Lung (tissue), 12 donors: Measurements from ENCODE around the gene TSPAN31. TPM values are rescaled to one million over a fixed set of nuclear protein-coding genes. Genes with fewer than 3 reads are reported as not detected.

Experiments used
- ATAC-seq: fragments of 200-7000 bp; cut with Tn5 transposase; one replicate; pipeline ENCODE4 v1.9.1; 2020; ENCODE audit warnings: moderate number of reproducible peaks; ENCODE audit not compliant: insufficient read depth, low FRiP score
- DNase-seq, 3 donors: peaks; one replicate each; pipeline ENCODE4 v3.0.0-alpha.2; 2013 to 2017
- H3K27ac ChIP-seq, 2 donors: one replicate each; pipeline ENCODE4 v1.5.1; 2013; ENCODE audit warnings: mild to moderate bottlenecking in 2 of 2, moderate library complexity in 2 of 2, control low read depth in 1 of 2, inconsistent platforms in 1 of 2, low read depth in 1 of 2, low read length in 1 of 2
- H3K27me3 ChIP-seq, 3 donors: one replicate each; pipeline ENCODE4 v1.5.1; 2013; ENCODE audit warnings: low read length in 2 of 3; ENCODE audit not compliant: control insufficient read depth in 3 of 3, insufficient read depth in 3 of 3
- H3K36me3 ChIP-seq, 4 donors: one replicate each; pipeline ENCODE4 v1.5.1; 2013; ENCODE audit warnings: low read length in 4 of 4, mild to moderate bottlenecking in 1 of 4, moderate library complexity in 1 of 4; ENCODE audit not compliant: control insufficient read depth in 4 of 4, insufficient read depth in 4 of 4
- H3K4me1 ChIP-seq, 5 donors: one replicate each; pipeline ENCODE4 v1.5.1; 2013; ENCODE audit warnings: low read length in 5 of 5, mild to moderate bottlenecking in 2 of 5, moderate library complexity in 1 of 5; ENCODE audit not compliant: control insufficient read depth in 5 of 5, insufficient read depth in 5 of 5
- H3K4me3 ChIP-seq: one replicate; pipeline ENCODE4 v1.5.1; 2013; ENCODE audit warnings: mild to moderate bottlenecking, control low read depth, moderate library complexity
- H3K9ac ChIP-seq, 2 donors: one replicate each; pipeline ENCODE4 v1.5.1; 2013; ENCODE audit warnings: low read length in 2 of 2, control low read depth in 1 of 2; ENCODE audit not compliant: insufficient read depth in 1 of 2
- H3K9me3 ChIP-seq, 4 donors: one replicate each; pipeline ENCODE4 v1.5.1; 2013; ENCODE audit warnings: low read length in 3 of 4, mild to moderate bottlenecking in 1 of 4, moderate library complexity in 1 of 4; ENCODE audit not compliant: control insufficient read depth in 4 of 4, insufficient read depth in 3 of 4
- WGBS, 2 donors: extraction: QIAGEN DNeasy Blood & Tissue Kit; methylation state at CpG; one replicate each; pipeline ENCODE4 v1.1.7; 2013; 5-methylcytosine and 5-hydroxymethylcytosine counted together
- polyA plus RNA-seq, 2 donors: library from polyadenylated mRNA; stranded (reverse); fragments of 200-250 nt; gene quantifications; one replicate each; pipeline ENCODE4 v1.2.1, GENCODE V29; 2013
- total RNA-seq, 2 donors: library from RNA; depleted of rRNA in 1 of 2; stranded (reverse); fragments of >200 nt in 1 of 2; gene quantifications; one replicate each; pipeline ENCODE4 v1.2.1, GENCODE V29; 2014 to 2021
- TF ChIP-seq, protein P1 (sequence below): IDR thresholded peaks from 2 replicates; pipeline ENCODE4 v1.5.1; 2012; ENCODE audit warnings: mild to moderate bottlenecking; ENCODE audit errors: control extremely low read depth, extremely low read depth
- donor health status: control.
- donor health status: control.
- donor health status: Bipolar disorder and iron deficiency.
- donor health status: healthy.
- donor health status: DM: yes; HTN: yes; CAD: no.

Gene TSPAN31
- total and polyA plus RNA-seq, 4 donors, result 32.4 to 61.1 (median 46.1) TPM

DNA sequence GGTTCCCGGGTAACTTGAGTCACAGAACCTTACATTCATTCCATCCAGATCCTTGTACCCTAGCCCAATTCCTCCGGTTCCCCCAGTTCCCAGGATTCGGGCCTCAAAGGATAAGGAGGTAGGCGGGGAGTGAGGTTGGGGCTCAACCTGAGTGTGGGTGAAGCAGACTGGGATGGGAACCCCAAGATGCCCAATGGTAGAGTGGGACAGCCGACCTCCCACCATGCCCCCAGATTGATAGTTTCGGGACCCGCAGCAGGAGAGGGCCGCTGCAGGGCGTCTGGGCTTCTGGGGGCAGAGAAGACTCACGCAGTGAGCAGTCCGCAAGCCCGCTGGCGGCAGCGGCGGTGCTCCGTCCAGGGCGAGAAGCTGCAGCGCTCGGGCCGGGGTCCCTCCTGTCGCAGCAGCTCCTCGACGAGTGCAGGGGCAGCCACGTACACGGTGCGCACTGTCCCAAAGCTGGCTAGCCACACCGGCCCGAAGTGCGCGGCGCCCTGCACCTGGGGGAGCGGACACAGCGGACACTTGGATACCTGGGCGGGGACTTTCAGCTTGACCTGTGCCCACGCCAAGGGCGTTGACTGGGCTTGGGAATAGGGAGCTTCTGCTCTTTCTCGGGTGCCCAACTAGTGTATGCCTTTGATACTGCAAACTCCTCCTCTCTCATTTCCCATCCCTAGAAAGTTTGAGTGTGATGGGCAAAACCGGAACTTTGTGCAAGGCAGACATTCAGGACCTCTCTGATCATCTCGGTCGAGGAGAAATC is 21.0 kb downstream of the TSPAN31 start:
- H3K36me3 ChIP-seq, result peaks cover 3 to 13% (median 8%) of the 10 kb centered on the region in 4 donors
- 2 to 3% methylated on average over 37 to 40 of the region's 40 CpGs for WGBS, 2 donors
- TF ChIP-seq, protein P1, sequence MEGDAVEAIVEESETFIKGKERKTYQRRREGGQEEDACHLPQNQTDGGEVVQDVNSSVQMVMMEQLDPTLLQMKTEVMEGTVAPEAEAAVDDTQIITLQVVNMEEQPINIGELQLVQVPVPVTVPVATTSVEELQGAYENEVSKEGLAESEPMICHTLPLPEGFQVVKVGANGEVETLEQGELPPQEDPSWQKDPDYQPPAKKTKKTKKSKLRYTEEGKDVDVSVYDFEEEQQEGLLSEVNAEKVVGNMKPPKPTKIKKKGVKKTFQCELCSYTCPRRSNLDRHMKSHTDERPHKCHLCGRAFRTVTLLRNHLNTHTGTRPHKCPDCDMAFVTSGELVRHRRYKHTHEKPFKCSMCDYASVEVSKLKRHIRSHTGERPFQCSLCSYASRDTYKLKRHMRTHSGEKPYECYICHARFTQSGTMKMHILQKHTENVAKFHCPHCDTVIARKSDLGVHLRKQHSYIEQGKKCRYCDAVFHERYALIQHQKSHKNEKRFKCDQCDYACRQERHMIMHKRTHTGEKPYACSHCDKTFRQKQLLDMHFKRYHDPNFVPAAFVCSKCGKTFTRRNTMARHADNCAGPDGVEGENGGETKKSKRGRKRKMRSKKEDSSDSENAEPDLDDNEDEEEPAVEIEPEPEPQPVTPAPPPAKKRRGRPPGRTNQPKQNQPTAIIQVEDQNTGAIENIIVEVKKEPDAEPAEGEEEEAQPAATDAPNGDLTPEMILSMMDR, result no peak
- DNase-seq, result no peak
- no peaks in the 10 kb centered on the region for H3K9me3 ChIP-seq
- H3K9ac ChIP-seq, result no peak overlapping the region
- H3K4me3 ChIP-seq, result no peak overlapping the region
- peaks cover 0 to 25% (median 8%) of the 10 kb centered on the region in 5 donors for H3K4me1 ChIP-seq
- ATAC-seq, result peak; percentile 58
- peaks cover 0 to 48% (median 47%) of the 10 kb centered on the region in 3 donors for H3K27me3 ChIP-seq
- H3K27ac ChIP-seq, result no peak overlapping the region

DNA sequence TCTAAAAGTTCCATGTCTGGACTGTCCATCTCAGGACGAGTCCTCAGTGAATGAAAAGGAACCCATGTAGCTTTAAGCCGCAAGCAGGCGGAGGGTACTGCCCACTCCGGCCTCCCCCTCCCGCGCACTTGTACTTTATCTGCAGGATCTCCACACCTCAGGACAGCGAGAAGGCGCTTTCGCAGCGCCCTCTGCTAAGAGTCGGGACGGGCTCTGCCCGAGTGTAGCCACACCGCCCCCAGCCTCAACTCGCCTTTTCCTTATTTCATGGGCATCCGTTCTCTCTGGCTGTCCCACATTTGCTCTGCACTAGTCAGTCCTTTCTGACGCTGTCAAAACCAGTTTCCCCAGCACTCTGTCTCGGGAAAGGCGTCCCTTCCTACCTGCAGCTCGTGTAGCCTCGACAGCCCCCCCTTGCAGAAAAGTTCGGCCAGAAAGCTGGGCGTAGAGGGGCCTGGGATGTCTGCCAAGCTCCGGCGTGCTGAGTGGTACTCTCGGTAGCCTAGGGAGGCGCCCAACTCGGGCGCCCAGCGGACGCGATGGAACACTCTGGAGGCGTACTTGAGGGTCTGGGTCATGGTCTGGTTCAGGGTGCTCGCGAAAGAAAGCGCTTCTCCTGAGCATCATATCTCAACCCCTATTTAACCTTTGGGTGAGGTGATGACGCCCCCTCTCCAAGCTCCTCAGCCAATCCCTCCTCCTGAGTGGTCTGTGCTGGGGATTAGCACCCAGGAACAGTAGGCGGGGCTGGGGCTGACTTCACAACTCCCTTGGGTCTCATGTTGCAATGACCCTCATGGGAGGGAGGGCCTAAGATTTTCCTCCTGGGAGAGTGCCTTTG is 21.8 kb downstream of the TSPAN31 start, which contains the start of gene CYP27B1:
Gene CYP27B1, minus strand, starts transcription at position 615 of the 841 bp plus-strand sequence. Its CDS starts 37 bp downstream, at position 578.
- Histone ChIP-seq H3K9me3 (no peaks in the 10 kb centered on the region), H3K36me3 (peaks cover 3 to 13% (median 8%) of the 10 kb centered on the region in 4 donors), H3K9ac (no peak within 1 kb of the TSS), H3K27ac (no peak within 1 kb of the TSS), H3K4me3 (peak within 1 kb of the TSS; percentile 4), H3K4me1 (peaks cover 6 to 33% (median 15%) of the 10 kb centered on the region in 5 donors), H3K27me3 (peaks cover 0 to 48% (median 47%) of the 10 kb centered on the region in 3 donors)
- peak in 2 of 3 donors; percentile 69 to 75 for DNase-seq
- TF ChIP-seq, protein P1, result no peak
- 6 to 8% methylated on average over 38 of the region's 38 CpGs for whole genome bisulfite sequencing, 2 donors
- no peak for ATAC-seq

DNA sequence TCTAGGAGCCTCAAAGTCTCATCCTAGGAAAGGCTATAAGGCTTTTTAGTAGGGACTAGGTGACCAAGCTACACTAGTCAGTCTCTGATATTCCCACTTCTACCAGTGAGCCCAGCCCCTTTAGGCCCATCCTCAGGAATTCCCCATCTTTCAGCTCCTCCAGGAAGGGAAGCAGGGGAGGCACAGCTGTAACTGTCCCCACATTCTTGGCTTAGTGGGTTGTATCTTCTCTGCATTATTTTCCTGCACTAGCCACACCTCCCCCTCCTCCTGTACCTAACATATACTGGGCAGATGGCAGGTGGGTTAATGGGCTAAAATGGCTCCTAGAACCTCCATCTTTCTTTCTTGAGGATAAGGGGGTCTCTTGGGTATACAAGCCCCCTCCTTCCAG is 22.5 kb downstream of the TSPAN31 start:
- TF ChIP-seq, protein P1, result no peak
- H3K4me3 ChIP-seq, result no peak overlapping the region
- no peaks in the 10 kb centered on the region for H3K9me3 ChIP-seq
- no peak for ATAC-seq
- H3K36me3 ChIP-seq, result peaks cover 3 to 13% (median 8%) of the 10 kb centered on the region in 4 donors
- no peak overlapping the region for H3K27ac ChIP-seq
- no peak for DNase-seq
- peaks cover 0 to 48% (median 47%) of the 10 kb centered on the region in 3 donors for H3K27me3 ChIP-seq
- peaks cover 6 to 35% (median 15%) of the 10 kb centered on the region in 5 donors for H3K4me1 ChIP-seq
- no peak overlapping the region for H3K9ac ChIP-seq
